Activated CD8-positive, alpha-beta memory T cell treated with anti-CD3 and anti-CD28 coated beads for 24 hours (primary cell): ENCODE measurements around the gene CEACAM21.

Experiments used
- DNase-seq: peaks from one replicate; pipeline ENCODE4 v3.0.0-alpha.2; 2020

The CEACAM21 gene

DNA sequence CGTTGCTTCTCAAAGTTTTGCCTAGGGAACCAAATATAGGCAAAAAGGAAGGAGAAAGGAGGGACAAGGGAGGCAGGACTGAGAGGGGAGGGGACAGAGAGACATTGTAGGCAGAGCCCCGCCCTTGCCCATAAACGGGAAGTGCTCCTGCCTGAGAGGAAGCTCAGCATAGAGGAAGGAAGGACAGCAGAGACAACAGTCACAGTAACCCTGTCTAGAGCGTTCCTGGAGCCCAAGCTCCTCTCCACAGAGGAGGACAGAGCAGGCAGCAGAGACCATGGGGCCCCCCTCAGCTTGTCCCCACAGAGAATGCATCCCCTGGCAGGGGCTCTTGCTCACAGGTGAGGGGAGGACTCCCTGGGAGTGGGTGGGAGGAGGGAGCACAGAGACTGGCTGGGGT lies at the start of gene CEACAM21:
Gene CEACAM21, plus strand, starts transcription at position 169 of the 400 bp plus-strand sequence. Its CDS starts 109 bp downstream, at position 278.
- DNase-seq: peak; percentile 74

DNA sequence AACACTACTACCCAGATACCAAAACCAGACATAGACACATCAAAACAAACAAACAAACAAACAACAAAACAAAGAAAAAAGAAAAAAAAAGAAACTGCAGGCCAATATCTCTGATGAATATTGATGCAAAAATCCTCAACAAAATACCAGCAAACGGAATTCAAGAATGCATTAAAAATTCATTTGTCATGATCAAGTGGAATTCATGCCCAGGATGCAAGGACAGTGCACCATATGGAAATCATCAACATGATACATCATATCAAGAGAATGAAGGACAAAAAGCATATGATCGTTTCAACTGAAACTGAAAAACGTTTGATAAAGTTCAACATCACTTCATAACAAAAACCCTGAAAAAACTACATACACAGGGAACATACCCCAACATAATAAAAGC lies 48.9 kb upstream of the CEACAM21 start:
- DNase-seq: no peak

DNA sequence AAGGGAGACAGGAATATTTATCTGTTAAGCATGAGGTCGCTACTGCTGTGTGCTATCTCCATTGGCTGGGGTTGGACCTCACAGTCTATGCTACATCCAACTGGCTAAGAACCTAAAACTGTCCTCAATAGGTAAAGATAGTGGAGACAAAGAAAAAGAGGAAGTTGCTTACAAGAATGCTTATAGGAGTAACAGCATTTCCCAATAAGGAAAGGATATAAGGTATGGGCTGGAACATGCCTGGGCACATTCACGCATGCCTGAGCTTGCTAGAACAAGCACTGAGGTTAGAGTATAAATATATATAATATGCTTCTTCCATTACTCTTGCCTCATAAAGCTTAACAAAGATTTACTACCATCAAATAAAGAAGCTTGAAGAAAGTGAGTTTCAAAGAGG lies 47.9 kb upstream of the CEACAM21 start:
- no peak for DNase-seq

DNA sequence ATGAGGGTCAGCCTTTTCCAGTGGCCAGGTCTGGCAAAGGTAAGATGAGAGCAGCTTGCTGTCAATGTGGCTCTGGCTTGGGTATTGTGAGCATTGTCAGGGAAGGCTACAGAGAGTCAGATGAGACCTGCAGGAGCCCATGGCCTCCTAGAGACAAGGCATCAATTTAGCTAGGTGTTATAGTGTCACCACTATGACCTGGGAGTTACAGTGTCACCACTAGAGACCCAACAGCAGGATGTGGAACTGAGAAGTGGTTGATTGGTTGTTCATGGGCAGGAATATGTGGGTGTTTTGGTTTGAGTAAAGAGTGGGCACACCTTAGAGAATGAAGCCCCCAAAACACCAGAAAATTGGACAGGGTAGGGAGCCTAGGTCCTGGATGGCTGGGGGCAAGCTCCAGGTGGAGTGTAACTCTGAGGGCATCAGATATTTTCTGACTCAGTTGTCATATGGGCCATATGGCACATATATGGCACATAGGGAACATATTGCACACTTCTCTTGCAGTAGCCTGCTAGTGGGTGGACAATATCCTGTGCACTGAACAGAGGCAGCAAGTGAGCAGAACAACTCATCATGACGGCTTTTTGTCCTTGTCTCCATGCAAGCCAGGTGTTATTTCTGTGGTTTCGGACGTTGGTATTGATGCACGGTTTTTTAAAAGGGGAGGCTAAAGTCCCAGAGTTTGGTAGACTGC lies 46.3 kb upstream of the CEACAM21 start:
- no peak for DNase-seq

DNA sequence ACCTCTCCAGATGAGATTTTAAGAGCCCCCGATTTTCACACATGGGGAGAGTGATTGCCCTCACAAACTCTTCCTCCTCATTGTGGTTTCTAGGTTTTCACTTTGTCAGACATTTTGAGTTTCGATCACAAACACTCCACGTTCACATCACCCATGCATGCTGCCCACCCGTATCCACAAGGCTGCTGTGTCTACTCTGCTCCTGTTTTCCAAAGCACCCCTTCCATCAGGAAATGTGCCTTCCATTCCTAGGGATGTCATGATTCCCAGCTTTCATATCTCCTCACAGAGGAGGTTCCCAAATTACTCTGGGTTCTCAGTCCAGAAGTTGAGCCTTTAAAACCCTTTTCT lies 45.8 kb upstream of the CEACAM21 start:
- DNase-seq: no peak

DNA sequence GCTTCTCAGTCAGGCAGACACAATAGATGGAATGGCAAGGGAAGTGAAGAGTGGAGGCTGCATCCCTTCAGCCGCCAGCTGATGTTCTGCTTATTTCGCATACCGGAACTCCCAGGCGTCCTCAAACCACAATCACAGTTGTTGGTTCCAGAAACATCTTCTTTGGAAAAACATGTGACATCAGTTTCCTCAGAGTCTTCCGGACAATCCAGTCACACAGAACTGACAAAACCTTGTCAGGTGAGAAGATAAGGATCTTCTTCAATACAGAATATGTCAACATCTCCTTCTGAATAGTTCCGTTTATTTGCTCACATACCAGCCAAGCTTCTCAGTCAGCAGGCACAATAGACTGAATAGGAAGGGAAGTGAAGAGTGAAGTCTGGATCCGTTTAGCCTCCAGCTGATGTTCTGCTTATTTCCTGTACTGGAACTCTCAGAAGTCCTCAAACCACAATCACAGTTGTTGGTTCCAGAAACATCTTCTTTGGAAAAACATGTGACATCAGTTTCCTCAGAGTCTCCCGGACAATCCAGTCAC lies 45.1 kb upstream of the CEACAM21 start:
- DNase-seq: no peak

DNA sequence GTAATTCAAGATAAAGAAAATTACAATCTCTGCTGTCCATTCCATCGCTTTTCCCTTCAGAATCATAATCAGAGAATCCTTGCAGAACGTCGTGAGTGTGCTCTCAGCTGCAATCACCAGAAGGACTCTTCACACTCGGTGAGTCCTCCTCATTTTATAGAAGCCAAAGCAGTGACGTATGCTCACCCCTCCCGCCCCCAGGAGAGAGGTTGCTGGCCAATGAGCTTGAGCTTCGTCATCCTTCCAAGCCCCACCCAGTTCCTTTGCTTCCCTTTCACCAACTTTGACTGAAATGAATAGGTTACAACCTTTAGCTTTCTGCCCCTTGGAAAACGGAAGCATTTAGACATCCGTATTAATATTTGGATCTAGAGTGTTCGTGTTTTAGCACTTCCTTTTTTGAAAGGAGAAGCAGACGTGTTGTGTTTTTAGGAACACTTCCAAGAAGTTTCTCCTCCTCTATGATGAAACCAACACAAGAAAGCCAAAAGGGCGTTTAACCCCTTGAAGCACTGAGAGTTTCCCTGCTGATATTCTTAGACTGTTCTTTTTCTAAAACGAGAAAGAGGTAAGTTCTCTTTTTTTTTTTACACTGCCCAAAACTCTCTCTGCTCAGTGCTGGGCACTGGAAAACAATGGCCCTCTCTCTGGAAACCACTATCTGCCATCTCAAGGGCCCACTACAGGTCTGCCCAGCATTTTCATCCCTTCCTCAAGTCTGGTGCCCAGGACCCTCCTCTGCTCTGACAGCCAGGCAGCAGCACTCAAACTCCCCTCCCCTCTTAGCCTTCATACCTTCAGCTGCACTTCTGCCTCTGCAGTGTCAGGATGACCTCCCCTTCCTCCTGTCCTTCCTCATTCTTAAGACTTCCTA lies 44.3 kb upstream of the CEACAM21 start:
- DNase-seq: peak; percentile 83

DNA sequence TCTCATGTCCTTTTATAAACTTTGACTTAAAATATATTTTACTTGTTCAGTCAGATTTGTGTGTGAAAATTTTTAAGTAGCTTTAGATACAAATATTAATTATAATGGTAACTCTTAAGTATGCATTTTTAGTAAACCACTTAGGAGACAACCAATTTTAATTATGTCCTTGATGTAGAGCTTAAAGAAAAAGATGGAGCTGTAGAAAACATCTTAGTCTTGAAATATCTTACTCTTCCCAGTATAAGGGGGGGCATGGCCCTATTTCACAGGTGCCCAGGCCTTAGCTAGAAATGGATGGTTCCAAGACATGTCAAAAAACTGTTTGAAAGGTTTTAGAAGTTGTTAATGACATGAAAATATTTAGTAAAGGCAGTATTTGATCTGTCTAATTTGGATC lies 43.4 kb upstream of the CEACAM21 start:
- no peak for DNase-seq

DNA sequence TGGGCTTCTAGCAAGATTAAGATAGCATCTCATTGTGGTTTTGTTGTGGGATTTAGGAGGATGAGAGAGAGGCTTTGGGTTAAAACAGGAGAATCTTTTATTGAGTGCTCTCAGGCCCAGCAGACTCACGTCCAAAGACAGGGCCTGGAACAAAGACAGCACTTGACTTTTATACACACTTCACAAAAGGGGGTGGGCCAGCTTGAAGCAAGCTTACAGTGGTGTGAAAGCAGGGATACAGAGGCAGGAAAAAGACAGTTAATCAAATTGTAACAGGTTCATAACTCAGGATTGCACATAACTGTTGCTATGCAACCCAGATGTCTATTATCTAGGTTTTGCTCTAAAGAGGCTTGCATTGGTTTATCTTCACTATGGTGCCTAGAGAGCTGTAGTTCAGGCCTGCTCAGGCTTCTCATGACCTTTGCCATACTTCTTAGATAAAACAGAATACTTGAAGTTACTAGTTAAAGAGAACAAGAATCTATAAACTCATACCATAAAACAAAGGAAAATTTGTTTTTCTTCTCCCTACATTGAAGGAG lies 42.2 kb upstream of the CEACAM21 start:
- DNase-seq: no peak

DNA sequence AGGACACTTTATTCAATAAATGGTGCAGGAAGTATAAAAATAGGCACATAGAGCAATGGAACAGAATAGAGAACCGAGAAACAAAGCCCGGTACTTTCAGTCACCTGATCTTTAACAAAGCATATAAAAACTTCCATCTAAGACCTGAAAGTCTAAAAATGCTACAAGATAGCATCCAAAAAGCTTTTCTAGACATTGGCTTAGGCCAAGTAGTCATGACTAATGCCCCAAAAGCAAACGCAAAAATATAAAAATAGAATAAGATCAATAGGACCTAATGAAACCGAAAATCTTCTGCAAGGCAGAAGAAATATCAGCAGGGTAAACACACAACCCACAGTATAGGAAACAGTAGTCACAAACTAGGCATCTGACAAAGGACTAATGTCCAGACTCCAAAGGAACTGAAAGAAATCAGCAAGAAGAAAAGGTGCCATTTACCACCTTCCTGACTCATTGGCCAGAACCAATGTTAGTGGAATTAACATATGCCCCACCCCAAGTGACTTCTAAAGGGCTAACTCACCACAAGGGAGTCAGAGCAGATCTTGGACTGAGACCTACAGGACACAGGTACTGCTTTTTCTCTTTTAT lies 40.8 kb upstream of the CEACAM21 start:
- no peak for DNase-seq

DNA sequence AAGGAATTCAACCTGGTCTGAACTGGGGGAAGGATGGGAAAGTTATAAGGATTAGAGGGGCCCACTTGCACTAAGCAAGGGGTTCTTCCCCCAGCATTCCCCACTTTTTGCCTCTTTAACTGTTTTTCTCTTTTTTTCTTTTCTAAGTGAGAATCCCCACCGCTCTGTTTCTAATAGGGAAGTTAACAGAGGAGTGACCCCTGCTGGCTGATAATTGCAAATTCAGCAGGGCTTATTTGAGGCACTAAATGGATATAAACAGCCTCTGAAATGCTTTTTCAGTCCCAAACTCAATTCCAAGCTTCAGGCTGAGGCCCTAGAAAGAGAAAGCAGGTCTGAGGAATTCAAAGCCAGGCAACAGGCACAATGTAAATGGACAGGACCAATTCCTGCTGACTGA lies 38.2 kb upstream of the CEACAM21 start:
- no peak for DNase-seq

DNA sequence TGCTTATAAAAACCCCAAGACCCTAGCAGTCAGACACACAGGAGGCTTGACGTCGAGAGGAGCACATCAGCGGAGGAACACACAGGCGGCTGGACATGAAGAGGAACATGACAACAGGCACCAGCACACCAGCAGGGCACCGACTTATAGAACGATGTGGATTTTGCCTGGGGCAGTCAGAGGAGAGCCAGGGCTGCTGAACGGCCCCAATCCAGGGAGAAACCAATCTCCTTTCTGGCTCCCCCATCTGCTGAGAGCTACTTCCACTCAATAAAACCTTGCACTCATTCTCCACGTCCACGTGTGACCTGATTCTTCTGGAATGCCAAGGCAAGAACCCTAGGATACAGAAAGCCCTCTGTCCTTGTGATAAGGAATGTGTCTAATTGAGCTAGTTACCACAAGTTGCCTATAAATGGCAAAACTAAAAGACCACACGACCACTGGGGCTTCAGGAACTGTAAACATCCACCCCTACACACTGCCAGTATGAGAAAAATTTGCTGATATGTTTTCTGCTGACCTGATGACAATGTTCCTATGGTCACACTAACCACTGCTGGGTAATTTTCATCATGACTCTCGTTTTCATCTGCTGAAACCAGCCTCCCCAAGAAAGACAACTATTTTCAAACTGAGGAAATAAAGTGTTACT lies 35.8 kb upstream of the CEACAM21 start:
- DNase-seq: no peak

DNA sequence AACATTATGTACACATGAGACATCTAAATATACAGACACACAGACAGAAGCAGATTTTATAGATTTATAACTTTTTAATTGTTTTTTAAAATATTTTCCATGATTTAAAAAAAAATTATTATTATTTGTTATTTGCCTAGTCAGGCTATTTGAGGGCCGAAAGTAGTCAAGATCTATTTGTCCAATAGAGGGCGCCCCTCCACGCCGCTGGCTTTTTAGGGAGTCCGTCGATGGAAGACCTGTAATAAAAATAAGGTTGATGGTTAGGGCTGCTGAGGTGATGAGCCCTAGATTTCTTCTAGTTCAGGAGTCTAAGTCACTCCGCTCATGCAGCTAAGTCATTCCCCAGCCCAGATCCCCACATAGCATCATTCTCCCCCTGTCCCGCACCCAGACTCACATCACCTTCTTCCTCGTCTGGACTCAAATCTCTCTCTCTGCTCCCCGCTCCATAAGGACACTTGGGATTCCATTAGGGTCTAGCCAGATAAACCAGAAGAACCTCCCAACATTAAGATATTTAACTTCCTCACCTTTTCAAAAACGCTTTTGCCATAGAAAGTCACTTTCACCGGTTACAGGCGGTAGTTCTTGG lies 33.9 kb upstream of the CEACAM21 start:
- DNase-seq: peak; percentile 89

DNA sequence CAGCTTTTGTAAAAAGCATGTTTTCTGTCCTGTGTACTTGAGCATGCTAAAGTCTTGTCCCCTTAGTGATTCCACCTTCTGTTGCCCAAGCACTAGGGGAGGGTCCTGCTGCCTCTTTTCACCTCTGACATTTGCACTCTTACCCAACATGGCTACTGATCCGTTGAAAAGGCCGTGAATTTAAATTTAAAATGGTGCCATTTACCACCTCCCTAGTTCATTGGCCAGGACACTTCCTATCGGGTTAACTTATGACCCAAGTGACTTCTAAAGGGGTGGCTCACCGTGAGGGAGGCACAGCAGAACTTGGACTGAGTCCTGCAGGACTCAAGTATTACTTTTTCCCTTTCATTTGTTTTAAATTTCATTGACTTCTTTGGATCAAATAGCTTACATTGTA lies 33.3 kb upstream of the CEACAM21 start:
- no peak for DNase-seq

DNA sequence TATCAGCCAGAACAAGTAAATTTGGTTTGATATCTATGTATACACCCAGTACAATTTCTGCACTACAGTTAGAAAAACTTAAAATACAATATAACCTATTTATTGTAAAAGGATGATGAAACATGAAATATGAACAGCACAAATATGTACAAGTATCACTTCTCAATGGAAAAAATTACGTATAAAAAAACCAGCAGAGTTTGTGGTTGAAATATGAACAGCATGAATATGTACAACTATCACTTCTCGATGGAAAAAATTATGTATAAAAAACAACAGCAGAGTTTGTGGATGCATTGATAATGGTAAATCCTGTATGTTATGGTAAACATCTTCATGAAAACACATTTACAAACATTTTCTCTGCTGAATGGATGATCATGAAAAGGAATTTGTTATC lies 32.4 kb upstream of the CEACAM21 start:
- no peak for DNase-seq

DNA sequence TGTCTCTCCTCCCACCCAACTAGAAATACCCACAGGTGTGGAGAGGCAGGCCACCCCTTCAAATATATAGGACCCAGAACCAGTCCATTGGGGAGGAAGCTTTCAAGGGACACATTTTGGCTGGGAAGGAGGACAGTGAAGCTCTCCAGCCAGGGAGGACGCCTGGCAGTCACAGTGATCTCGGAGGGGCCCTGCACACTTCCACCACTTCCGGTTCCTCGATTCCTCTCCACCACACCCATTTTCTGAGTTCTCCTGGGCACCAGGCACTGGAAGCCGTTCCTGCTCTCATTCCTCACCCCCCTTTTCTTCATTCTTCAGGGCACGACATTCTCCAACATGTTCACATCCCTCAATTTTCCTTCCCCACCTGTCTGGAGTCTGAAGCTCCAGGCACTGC lies 30.4 kb upstream of the CEACAM21 start:
- DNase-seq: no peak

DNA sequence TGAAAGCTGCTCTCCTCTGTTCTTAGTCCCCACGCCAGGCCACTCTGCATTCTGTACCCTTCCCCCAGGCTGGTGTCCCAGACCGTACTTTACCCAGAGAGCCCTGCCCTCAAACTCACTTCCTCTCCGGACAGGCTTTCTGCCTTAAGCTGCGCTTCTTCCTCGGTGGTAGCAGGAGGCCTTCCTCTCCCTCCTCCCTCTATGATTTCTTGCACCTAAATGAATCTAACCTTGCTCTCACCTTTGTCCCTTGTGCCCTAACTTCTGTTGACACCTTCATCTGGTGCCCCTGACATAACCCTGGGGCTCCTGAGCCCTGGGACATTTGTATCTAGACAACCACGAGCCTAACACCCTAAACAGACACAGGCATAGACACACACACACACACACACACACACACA lies 29.6 kb upstream of the CEACAM21 start:
- DNase-seq: no peak

DNA sequence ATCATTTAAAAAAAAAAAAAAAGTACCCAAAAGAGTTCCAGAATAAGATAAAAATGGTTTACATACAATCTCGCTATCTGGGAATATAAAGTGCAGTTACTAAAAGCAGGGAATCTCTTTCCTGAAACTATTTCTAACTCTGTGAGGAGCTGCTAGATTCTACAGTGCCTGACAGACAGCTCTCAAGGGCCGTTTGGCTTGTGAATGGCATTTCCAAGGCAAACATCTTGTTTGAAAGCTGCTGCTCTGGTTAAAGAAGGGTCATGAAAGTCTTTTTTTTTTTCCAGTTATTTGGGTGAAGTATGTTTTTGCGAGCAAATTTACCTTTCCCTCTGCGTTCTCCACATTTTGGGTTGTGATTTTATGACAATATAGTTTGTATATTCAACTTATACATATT lies 29.0 kb upstream of the CEACAM21 start:
- no peak for DNase-seq

DNA sequence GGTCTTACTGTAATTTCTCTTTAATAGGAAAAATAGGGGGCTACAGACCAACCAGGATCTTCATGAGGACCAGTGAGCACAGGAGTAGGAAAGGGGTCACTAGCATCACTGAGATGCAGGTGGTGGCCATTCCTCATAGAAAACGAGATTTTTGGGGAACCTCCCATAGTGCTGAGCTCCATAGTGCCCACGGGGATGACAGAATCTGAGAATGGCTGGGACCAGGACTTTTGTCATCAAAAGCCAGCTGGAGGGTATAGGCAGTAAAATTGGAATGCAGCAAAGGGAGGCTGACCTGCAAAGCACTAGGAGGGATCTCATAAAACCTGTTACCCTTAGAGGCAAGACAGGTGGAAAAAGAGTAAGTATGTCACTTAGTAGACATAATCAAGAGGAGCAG lies 28.4 kb upstream of the CEACAM21 start:
- DNase-seq: no peak

DNA sequence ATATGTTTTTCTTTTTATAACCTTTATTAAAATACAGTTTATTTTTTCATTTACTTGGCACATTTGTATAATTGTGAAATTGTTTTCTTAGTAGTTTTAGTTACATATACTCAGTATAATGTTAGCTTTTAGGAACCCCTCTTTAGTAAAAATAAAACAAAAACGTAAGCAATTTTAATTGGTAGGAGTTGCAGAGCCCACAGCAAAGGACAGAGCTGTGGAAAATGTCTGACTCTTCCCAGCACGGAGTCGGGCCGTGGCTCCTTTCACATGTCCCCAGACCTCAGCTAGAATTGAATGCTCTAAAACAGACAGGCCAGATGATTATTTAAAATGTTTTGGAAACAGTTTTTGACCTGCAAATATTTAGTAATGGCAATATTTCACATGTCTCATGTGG lies 27.9 kb upstream of the CEACAM21 start:
- no peak for DNase-seq

DNA sequence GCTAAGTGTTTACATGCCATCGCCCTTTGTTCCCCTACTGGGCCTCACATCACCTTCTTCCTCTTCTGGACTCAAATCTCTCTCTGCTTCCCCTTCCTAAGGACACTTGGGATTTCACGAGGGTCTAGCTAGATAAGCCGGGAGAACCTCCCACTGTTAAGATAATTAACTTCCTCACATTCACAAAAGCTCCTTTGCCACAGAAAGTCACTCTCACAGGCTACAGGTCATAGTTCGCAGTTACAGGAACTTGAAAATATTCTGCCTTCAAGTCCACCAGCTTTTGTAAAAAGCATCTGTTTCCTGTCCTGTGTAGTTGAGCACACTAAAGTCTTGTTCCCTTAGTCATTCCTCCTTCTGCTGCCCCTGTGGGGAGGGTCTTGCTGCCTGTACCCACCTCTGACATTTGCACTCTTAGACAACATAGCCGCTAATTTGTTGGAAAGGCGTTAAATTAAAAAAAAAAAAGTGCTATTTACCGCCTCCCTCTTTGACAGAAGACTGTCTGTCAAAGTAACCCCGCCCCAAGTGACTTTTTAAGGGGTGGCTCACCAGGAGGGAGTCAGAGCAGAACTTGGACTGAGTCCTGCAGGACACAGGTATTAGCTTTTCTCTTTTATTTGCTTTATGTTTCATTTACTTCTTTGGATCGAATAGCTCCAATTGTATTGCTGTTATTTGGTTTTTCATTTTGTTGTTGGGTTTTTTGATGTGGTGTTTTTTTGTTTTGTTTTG lies 26.8 kb upstream of the CEACAM21 start:
- peak; percentile 83 for DNase-seq

DNA sequence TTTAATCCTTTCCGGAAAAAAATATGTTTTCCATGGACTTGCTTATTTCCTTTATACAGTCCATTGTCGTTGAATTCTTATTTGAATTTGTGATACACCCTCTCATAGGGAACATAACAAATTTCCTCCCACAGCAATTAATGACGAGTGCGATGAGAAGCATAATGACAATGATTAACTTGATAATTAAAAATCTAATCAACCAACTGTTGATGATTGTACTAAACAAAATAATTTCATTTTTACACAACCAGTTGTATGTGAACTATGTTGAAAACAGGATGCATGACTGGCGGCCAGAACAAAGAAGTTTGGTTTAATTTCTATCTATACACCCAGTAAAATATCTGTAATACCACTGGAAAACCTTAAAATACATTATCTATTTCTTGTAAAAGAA lies 26.1 kb upstream of the CEACAM21 start:
- DNase-seq: no peak
